H1 (cell line): Measurements from ENCODE around the gene DLEC1. TPM values are rescaled to one million over a fixed set of nuclear protein-coding genes. Genes with fewer than 3 reads are reported as not detected.

Experiments used
- CTCF ChIA-PET: fragments of 300-600 bp; sonication (Branson Sonifier 250); formaldehyde crosslinking; loops from one replicate; lab custom pipeline; 2021; ENCODE audit not compliant: partially characterized antibody; lab: Charles Lee
- POLR2A ChIA-PET: fragments of 300-600 bp; sonication (Branson Sonifier 250); formaldehyde crosslinking; loops from one replicate; lab custom pipeline; 2021; ENCODE audit warnings: inconsistent platforms; ENCODE audit not compliant: partially characterized antibody; lab: Charles Lee
- DNase-seq, 2 experiments: peaks; one replicate each; pipeline versions ENCODE4 v3.0.0 to v3.0.0-alpha.2; 2010 to 2022; ENCODE audit warnings: low spot score in 2 of 2, low read depth in 1 of 2, mixed read lengths in 1 of 2
- FAIRE-seq: peaks from 2 replicates; lab custom pipeline; 2011; peaks lifted over from hg19 to GRCh38; lab: Jason Lieb, UNC
- H2AFZ ChIP-seq: 2 replicates; pipeline ENCODE4 v1.8.1; 2012; ENCODE audit warnings: low read length, inconsistent platforms
- H2AK5ac ChIP-seq: 2 replicates; pipeline ENCODE4 v1.6.1; 2013; ENCODE audit warnings: low read depth, low read length
- H2BK120ac ChIP-seq: replicated peaks from 2 replicates; pipeline ENCODE3; 2013; ENCODE audit warnings: low read depth, low read length, inconsistent platforms
- H2BK12ac ChIP-seq: 2 replicates; pipeline ENCODE4 v1.6.1; 2013; ENCODE audit warnings: low read depth, low read length
- H2BK15ac ChIP-seq: 2 replicates; pipeline ENCODE4 v1.6.1; 2013; ENCODE audit warnings: low read length
- H2BK20ac ChIP-seq: 2 replicates; pipeline ENCODE4 v1.6.1; 2013; ENCODE audit warnings: low read length
- H2BK5ac ChIP-seq: 2 replicates; pipeline ENCODE4 v1.6.1; 2013; ENCODE audit warnings: low read depth, low read length
- H3K14ac ChIP-seq: 2 replicates; pipeline ENCODE4 v1.6.1; 2013; ENCODE audit warnings: inconsistent platforms; ENCODE audit not compliant: insufficient read length
- H3K18ac ChIP-seq: 2 replicates; pipeline ENCODE4 v1.6.1; 2013; ENCODE audit warnings: low read length; ENCODE audit errors: extremely low read depth
- H3K23ac ChIP-seq: 2 replicates; pipeline ENCODE4 v1.6.1; 2013; ENCODE audit warnings: inconsistent platforms; ENCODE audit not compliant: insufficient read length
- H3K23me2 ChIP-seq: 2 replicates; pipeline ENCODE4 v1.6.1; 2013; ENCODE audit warnings: low read depth, low read length
- H3K27ac ChIP-seq: 2 replicates; pipeline ENCODE4 v1.6.1; 2011; ENCODE audit warnings: low read depth, low read length, inconsistent platforms
- H3K27me3 ChIP-seq, 4 experiments: replicated peaks in 1 of 4; 1 replicate in 1 of 4; 2 replicates in 3 of 4; pipeline versions ENCODE4 v1.6.1 to v1.8.1; 2011 to 2013; ENCODE audit warnings: low read length in 3 of 4, mild to moderate bottlenecking in 3 of 4, inconsistent platforms in 2 of 4, mixed read lengths in 2 of 4, moderate library complexity in 1 of 4; ENCODE audit not compliant: control insufficient read depth in 3 of 4, insufficient read depth in 3 of 4; ENCODE audit errors: extremely low read depth in 1 of 4
- H3K36me3 ChIP-seq, 4 experiments: 2 replicates each; pipeline versions ENCODE4 v1.6.1 to v1.8.1; 2011 to 2013; ENCODE audit warnings: mild to moderate bottlenecking in 4 of 4, low read length in 3 of 4, moderate library complexity in 2 of 4, control low read depth in 1 of 4, inconsistent platforms in 1 of 4; ENCODE audit not compliant: insufficient read depth in 4 of 4, control insufficient read depth in 2 of 4
- H3K4ac ChIP-seq: replicated peaks from 2 replicates; pipeline ENCODE3; 2013; ENCODE audit warnings: low read length, low read depth, mixed read lengths, inconsistent platforms; ENCODE audit not compliant: insufficient read length
- H3K4me1 ChIP-seq, 4 experiments: replicated peaks in 1 of 4; 1 replicate in 1 of 4; 2 replicates in 3 of 4; pipeline versions ENCODE4 v1.6.1 to v1.8.1; 2011 to 2013; ENCODE audit warnings: low read length in 3 of 4, inconsistent platforms in 2 of 4, mixed read lengths in 1 of 4; ENCODE audit not compliant: insufficient read depth in 4 of 4, control insufficient read depth in 3 of 4
- H3K4me2 ChIP-seq, 2 experiments: 2 replicates each; pipeline versions ENCODE4 v1.6.1 to v1.8.1; 2011 to 2013; ENCODE audit warnings: low read depth in 2 of 2, low read length in 2 of 2, control low read depth in 1 of 2, inconsistent platforms in 1 of 2, mild to moderate bottlenecking in 1 of 2; ENCODE audit not compliant: insufficient read depth in 1 of 2
- H3K4me3 ChIP-seq, 4 experiments: fragments of 200-600, 300-600 bp in 1 of 4; sonication (generic), shearing (Covaris generic), sonication (Bioruptor Twin) in 1 of 4; 2 replicates each; pipeline versions ENCODE4 v1.5.1 to v1.8.1; 2011 to 2016; ENCODE audit warnings: low read length in 4 of 4, low read depth in 3 of 4, control low read depth in 2 of 4, inconsistent platforms in 2 of 4, mild to moderate bottlenecking in 2 of 4, mixed read lengths in 1 of 4, moderate library complexity in 1 of 4; ENCODE audit not compliant: insufficient read depth in 2 of 4; ENCODE audit errors: extremely low read depth in 1 of 4
- H3K56ac ChIP-seq: replicated peaks from 2 replicates; pipeline ENCODE3; 2013; ENCODE audit warnings: low read depth, mild to moderate bottlenecking, mixed read lengths, low read length, inconsistent platforms; ENCODE audit not compliant: insufficient read length
- H3K79me1 ChIP-seq: 2 replicates; pipeline ENCODE4 v1.6.1; 2013; ENCODE audit warnings: low read depth, low read length, control low read depth
- H3K79me2 ChIP-seq, 2 experiments: 2 replicates each; pipeline versions ENCODE4 v1.6.1 to v1.8.1; 2012 to 2013; ENCODE audit warnings: low read length in 2 of 2, mild to moderate bottlenecking in 2 of 2, inconsistent platforms in 1 of 2; ENCODE audit not compliant: insufficient read depth in 2 of 2, control insufficient read depth in 1 of 2
- H3K9ac ChIP-seq, 4 experiments: replicated peaks in 1 of 4; 1 replicate in 1 of 4; 2 replicates in 3 of 4; pipeline versions ENCODE4 v1.6.1 to v1.8.1; 2011 to 2013; ENCODE audit warnings: low read depth in 3 of 4, low read length in 3 of 4, control low read depth in 2 of 4, mild to moderate bottlenecking in 2 of 4, moderate library complexity in 2 of 4, inconsistent platforms in 1 of 4; ENCODE audit errors: extremely low read depth in 1 of 4
- H3K9me3 ChIP-seq, 2 experiments: 2 replicates each; pipeline versions ENCODE4 v1.6.1 to v1.8.1; 2012 to 2013; ENCODE audit warnings: mild to moderate bottlenecking in 2 of 2, moderate library complexity in 2 of 2, control low read depth in 1 of 2, inconsistent platforms in 1 of 2, low read depth in 1 of 2, low read length in 1 of 2, mixed read lengths in 1 of 2; ENCODE audit not compliant: insufficient read depth in 2 of 2
- H4K20me1 ChIP-seq, 2 experiments: replicated peaks in 1 of 2; 2 replicates each; pipeline versions ENCODE3 to v1.8.1; 2011 to 2013; ENCODE audit warnings: inconsistent platforms in 2 of 2, low read length in 2 of 2, mild to moderate bottlenecking in 1 of 2; ENCODE audit not compliant: insufficient read depth in 2 of 2, control insufficient read depth in 1 of 2
- H4K5ac ChIP-seq: 2 replicates; pipeline ENCODE4 v1.6.1; 2013; ENCODE audit warnings: low read length, low read depth, mixed read lengths, inconsistent platforms; ENCODE audit not compliant: insufficient read length
- H4K8ac ChIP-seq: 2 replicates; pipeline ENCODE4 v1.8.0; 2013; ENCODE audit warnings: mild to moderate bottlenecking, moderate library complexity, low read length, inconsistent platforms; ENCODE audit not compliant: insufficient read depth; ENCODE audit errors: extremely low read depth
- H4K91ac ChIP-seq: replicated peaks from 2 replicates; pipeline ENCODE3; 2013; ENCODE audit warnings: low read length, mixed read lengths, inconsistent platforms; ENCODE audit not compliant: insufficient read length
- HDAC2 ChIP-seq, 2 experiments: fragments of 300-600 bp in 1 of 2; sonication (generic) in 1 of 2; IDR thresholded peaks; 2 replicates each; pipeline ENCODE4 v1.6.1; 2011 to 2012; ENCODE audit warnings: low read depth in 2 of 2, low read length in 2 of 2, mild to moderate bottlenecking in 2 of 2, moderate library complexity in 2 of 2, borderline replicate concordance in 1 of 2, inconsistent platforms in 1 of 2
- NRF1 ChIP-seq: IDR thresholded peaks from 2 replicates; pipeline ENCODE4 v1.6.1; 2011; ENCODE audit warnings: mild to moderate bottlenecking, low read depth, low read length, improper control_type of control experiment
- POLR2A ChIP-seq, 2 experiments: IDR thresholded peaks; 1 replicate in 1 of 2; 2 replicates in 1 of 2; pipeline ENCODE4 v1.6.1; 2011; ENCODE audit warnings: low read depth in 2 of 2, low read length in 2 of 2, mild to moderate bottlenecking in 2 of 2; ENCODE audit errors: control extremely low read depth in 1 of 2
- TAF7 ChIP-seq: optimal IDR thresholded peaks from 2 replicates; pipeline ENCODE3; 2011; ENCODE audit warnings: low read depth, mild to moderate bottlenecking, inconsistent platforms, low read length, moderate library complexity, borderline replicate concordance
- WGBS, 2 experiments: shearing (Covaris generic) in 1 of 2; methylation state at CpG; one replicate each; pipeline versions ENCODE4 v1.1.6 to v1.1.7; 2013 to 2015; ENCODE audit warnings: low lambda C conversion rate in 2 of 2, mixed read lengths in 2 of 2, inconsistent platforms in 1 of 2, low coverage in 1 of 2, missing lambda C conversion rate in 1 of 2; ENCODE audit not compliant: insufficient replicate concordance in 2 of 2, insufficient coverage in 1 of 2, insufficient read length in 1 of 2; ENCODE audit errors: extremely low coverage in 1 of 2, missing lambda C conversion rate in 1 of 2; 5-methylcytosine and 5-hydroxymethylcytosine counted together
- polyA plus RNA-seq, 7 experiments: library from polyadenylated mRNA; depleted of rRNA in 3 of 7; stranded (reverse) in 5 of 7; unstranded in 2 of 7; fragments of >200 nt in 5 of 7; fragments of 200-250 nt in 2 of 7; gene quantifications; 1 replicate in 5 of 7; 2 replicates in 1 of 7; 4 replicates in 1 of 7; pipeline versions ENCODE4 v1.2.1 to v1.2.3, GENCODE V29; 2011 to 2013; ENCODE audit warnings: missing spikeins in 2 of 7, mixed read lengths in 2 of 7
- total RNA-seq: library from RNA; stranded (reverse); fragmentation: NEBNext Ultra II Directional; extraction: Animal tissue kit (Norgen Biotek cat#: 25700); gene quantifications from 2 replicates; pipeline ENCODE4 v1.2.1, GENCODE V29; 2021

The DLEC1 gene
- total and polyA plus RNA-seq, 2 of the 8 experiments (the other 6 are each of a cell fraction or from before 2014, with no cell fraction given): 0.26 to 0.76 TPM

DNA sequence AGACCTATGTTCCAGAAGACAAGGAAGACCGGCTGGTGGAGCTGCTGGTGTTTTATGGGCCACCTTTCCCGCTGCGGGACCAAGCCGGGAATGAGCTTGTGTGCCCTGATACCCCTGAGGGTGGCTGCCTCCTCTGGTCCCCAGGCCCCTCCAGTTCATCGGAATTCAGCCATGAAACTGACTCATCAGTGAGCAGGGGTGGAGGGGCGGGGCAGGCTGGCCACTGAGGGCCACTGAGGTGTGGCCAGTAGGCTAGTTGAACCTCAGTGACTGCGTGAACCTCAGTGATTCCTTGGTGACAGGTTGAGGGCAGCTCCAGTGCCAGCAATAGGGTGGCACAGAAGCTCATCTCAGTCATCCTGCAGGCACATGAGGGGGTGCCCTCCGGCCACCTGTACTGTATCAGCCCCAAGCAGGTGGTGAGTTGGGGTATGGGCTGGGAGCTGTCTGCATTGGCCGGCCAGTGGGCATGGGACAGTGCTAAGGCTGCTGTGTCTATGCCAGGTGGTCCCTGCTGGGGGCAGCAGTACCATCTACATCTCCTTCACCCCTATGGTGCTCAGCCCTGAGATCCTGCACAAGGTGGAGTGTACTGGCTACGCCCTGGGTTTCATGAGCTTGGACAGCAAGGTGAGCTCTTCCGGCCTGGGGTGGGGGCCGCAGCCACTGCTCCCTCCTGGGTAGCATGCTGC is 77.6 kb downstream of the DLEC1 start:
- H2AK5ac ChIP-seq: no peak overlapping the region
- TF ChIP-seq NRF1 (no peak), TAF7 (no peak), HDAC2 (IDR thresholded peaks at IDR 0.05; ENCODE audit: borderline replicate concordance in 1 of 2, low read depth in 2 of 2, low read length in 2 of 2) (no peak), POLR2A (IDR thresholded peaks at IDR 0.05; ENCODE audit: control extremely low read depth in 1 of 2, low read depth in 2 of 2, low read length in 2 of 2) (peak in 1 of 2 experiments; percentile 2; a peak in 1 of 3 replicates)
- TF ChIP-seq, all 59 proteins: peak for 1
- Histone ChIP-seq H2BK12ac (no peak overlapping the region), H3K27ac (no peak overlapping the region), H4K8ac (no peak overlapping the region), H3K27me3 (no peaks in the 10 kb centered on the region), H3K56ac (no peak overlapping the region), H3K9ac (no peak overlapping the region), H2BK15ac (no peak overlapping the region), H3K4me1 (no peaks in the 10 kb centered on the region), H3K23me2 (no peaks in the 10 kb centered on the region), H2BK5ac (no peak overlapping the region), H3K9me3 (no peaks in the 10 kb centered on the region; a peak in 1 of 4 replicates), H2BK20ac (no peak overlapping the region), H3K36me3 (peaks cover 0 to 3% (median under 1%) of the 10 kb centered on the region in 4 experiments; a peak in 1 of 8 replicates), H4K91ac (no peak overlapping the region), H3K79me1 (no peaks in the 10 kb centered on the region), H2BK120ac (no peak overlapping the region), H4K5ac (no peak overlapping the region), H3K79me2 (no peaks in the 10 kb centered on the region), H3K4ac (no peak overlapping the region), H3K14ac (no peak overlapping the region), H3K18ac (no peak overlapping the region; the same call in 1 of the 2 replicates), H3K4me2 (no peak overlapping the region), H4K20me1 (peaks cover 0 to 5% of the 10 kb centered on the region in 2 experiments), H3K23ac (no peak overlapping the region), H3K4me3 (no peak overlapping the region), H2AFZ (no peak overlapping the region)
- WGBS, 2 experiments: 84% methylated on average over 12 of the region's 12 CpGs; no CpG with 5 or more reads in 1 of the 2 experiments
- FAIRE-seq (no peak), DNase-seq (no peak)
- CTCF ChIA-PET: interaction anchor here (0.5 to 8.8 kb wide), 28 partner anchors 9 to 539 kb away, joined by 3 to 105 read pairs (median 4); partner anchors contain the start of genes ACAA1 and SLC22A14
- POLR2A ChIA-PET: interaction anchor here (0.6 to 3.4 kb wide), 6 partner anchors 10 to 380 kb away, joined by 3 to 14 read pairs (median 4); partner anchors contain the start of gene ACAA1
